Mesenteric fat pad (tissue), 1 donor: Measurements from ENCODE around the gene STK11. TPM values are rescaled to one million over a fixed set of nuclear protein-coding genes. Genes with fewer than 3 reads are reported as not detected.

Experiments
- DNase-seq: peaks from one replicate; pipeline ENCODE4 v3.0.0-alpha.2; 2020; ENCODE audit warnings: low spot score
- total RNA-seq: library from RNA; stranded (reverse); fragmentation: NEBNext Ultra II Directional; extraction: Animal tissue kit (Norgen Biotek cat#: 25700); gene quantifications from one replicate; pipeline ENCODE4 v1.2.1, GENCODE V29; 2021
- donor health status: DM: yes; HTN: yes; CAD: no.

STK11 gene
- total RNA-seq, 1 donor from 2014 or later = 60.8 TPM

DNA sequence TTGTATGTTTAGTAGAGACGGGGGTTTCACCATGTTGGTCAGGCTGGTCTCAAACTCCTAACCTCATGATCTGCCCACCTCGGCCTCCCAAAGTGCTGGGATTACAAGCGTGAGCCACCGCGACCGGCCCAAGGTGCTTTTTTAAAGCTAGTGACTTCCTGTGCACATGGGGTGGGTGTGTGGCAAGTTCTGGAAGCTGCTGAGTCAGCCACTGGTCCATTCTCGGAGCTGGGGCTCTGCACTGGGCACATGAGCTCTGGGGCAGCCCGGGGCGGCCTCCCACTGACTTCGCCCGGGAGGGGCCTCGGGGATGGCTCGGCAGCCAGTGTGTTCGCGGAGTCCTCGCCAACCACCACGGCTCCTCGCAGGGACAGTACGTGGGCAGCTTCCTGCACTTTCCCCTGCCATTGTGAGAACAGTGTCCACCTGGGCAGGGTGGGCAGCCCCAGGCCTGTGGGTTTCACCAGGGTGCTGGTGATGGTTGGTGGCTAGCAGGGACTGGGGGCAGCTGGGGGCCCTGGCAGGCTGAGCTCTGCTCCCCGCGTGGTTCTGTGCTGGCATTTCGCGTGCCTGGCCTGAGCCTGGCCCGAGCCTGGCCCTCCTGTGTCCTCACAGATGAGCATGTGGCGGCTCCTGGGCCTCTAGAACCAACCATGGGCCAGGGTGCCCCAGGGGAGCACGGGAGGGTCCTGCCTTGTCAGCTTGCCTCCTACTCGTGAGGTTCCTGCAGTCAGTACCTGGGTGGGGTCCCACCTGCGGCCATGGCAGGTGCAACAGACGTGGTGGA, 20.1 kb downstream of the STK11 start:
- DNase-seq = no peak

DNA sequence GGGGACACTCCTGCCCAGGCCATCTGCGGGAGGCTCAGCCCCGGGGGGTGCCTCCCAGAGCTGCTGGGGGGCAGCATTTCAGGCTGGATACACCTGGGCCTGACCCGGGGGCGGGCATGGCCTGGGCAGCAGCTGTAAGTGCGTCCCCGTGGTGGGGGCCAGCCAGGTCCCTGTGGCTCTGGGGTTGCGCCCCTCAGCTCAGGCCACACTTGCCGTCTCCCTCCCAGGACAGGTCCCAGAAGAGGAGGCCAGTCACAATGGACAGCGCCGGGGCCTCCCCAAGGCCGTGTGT, 20.6 kb downstream of the STK11 start:
- DNase-seq = no peak

- no peak for DNase-seq
Measured at GRCh38 chr19:1226522-1227303, 21.1 kb downstream of the STK11 start.

DNA sequence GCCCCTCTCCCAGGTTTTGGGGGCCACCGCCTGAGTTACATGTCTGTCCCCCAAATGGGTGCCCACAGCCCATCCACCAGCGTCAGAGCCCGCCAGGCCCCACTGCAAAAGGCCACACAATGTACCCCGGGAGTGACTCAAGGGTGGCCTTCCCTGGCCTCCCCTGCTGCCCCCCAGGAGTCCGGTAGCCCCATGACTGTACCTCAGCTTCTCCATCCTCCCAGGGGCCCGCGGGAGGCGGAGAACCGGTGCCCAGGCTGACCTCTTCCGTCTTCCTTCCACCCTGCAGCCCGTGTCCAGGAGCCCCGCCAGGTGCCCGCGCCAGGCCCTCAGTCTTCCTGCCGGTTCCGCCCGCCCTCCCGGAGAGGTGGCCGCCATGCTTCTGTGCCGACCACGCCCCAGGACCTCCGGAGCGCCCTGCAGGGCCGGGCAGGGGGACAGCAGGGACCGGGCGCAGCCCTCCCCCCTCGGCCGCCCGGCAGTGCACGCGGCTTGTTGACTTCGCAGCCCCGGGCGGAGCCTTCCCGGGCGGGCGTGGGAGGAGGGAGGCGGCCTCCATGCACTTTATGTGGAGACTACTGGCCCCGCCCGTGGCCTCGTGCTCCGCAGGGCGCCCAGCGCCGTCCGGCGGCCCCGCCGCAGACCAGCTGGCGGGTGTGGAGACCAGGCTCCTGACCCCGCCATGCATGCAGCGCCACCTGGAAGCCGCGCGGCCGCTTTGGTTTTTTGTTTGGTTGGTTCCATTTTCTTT, 21.9 kb downstream of the STK11 start:
- DNase-seq = no peak

GRCh38 chr19:1228161-1228957, 22.8 kb downstream of the STK11 start:
- no peak for DNase-seq

- DNase-seq = no peak
Measured at GRCh38 chr19:1229056-1229923, 23.7 kb downstream of the STK11 start.

GRCh38 chr19:1229924-1230782, 24.6 kb downstream of the STK11 start:
- no peak for DNase-seq

DNA sequence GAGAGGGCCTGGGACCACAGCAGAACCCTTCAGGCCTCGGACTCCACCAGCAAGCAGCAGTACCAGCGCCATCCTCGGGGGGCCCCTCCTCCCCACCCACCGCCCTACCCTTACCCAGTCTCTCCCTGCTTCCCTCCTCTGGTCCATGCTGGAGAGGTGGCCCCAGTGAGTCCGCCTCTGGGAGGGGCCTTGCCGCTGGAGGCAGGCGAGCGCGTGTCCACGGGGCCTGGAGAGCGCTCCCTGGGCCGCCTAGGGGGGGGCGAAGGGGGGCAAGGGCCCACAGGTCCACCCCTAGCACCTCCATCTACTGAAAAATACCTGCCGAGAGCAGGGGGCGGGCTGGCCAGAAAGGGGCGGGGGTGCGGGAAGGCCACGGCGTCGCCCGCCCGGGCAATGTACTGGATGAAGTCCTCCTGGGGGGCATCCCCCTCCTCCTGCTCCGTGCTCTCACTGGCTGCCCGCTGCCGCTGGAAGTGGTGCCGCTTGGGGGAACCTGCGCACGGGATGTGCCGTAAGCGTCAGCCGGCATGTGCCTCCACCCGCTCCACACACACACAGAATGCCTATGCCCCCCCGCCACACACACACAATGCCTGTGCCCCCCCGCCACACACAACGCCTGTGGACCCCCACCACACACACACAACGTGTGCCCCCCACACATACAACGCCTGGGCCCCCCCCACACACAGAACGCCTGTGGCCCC, 25.4 kb downstream of the STK11 start:
- DNase-seq = no peak

DNA sequence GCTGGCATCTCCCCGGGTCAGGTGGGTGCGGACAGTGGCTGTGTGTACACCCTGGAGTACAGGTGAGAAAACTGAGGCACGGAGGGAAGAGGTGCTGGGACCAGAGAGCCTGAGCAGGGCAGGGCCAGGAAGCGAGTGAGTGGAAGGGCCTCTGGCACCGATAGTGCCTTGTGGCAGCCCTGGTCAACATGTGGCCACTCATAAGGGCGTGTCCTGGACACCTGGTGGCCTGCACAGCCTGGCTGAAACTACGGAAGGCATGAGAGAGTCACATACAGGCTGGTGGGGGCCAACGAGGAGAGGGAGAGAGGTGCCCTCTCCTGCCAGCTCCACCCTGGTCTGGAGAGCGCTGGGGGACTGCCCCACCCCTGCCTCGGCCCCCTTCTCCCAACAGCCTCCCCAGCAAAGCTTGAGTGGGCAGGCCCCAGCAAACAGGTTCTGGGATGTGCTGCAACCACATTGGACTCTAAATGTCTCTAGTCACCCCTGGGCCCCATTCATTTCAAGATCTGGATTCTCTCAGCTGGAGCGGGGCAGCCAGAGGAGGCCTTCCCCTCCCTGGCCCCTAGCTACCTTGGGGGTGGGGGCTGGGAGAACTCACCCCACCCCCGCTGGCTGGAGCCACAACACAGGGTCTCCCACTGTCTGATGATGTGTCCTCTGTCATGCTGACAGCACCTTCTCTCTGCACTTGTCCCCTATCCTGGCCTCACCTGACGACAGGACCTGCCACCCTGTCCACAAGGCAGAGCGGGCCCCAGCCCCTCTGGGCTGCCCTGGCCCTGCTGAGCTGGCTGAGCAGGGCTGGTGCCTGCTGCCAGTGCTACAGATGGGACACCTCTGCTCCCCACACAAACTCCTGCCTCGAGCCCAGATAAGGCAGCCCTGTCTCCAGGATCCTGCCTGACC, 26.4 kb downstream of the STK11 start:
- DNase-seq = no peak

DNA sequence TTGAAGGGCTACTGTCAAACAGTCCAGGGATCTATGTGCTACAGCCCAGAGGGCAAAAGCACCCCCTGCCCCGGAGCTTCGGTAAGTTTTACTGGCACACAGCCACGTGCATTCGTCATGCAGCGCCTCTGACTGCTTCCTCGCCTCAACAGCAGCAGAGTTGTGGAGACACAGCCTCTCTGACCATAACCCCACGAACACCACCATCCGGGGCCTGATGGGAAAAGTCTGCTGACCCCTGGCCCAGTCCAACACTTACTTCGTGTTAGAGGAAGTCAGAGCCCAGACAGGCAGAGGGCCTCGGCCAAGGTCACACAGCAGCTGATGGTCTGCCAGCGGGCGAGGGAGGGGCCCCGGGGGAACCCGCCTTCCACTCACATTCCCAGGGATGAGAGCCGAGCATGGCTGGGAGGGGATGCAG, 27.1 kb downstream of the STK11 start:
- DNase-seq = no peak

GRCh38 chr19:1233115-1233667, 27.6 kb downstream of the STK11 start:
- DNase-seq = no peak

GRCh38 chr19:1234051-1234954, 28.7 kb downstream of the STK11 start:
- no peak for DNase-seq

DNA sequence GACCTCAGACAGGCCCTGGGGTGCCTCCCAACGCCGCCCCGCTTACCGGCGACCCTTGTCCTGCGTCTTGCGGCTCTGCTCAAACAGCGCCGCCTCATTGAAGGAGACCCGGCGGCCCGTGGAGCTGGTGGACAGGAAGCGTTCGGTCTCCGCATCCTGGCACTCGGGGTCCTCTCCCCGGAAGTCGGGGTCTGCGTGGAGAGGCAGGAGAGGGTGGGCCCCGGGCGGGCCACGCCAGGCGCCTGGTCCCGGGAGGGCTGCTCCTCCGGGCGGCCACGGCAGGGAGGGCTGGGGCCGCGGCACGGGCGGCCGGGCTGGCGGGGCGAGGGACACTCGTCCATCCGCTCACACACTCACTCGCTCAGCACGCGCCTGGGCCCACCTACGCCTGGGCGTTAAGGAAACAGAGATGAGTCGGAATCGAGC, 29.4 kb downstream of the STK11 start:
- no peak for DNase-seq

DNA sequence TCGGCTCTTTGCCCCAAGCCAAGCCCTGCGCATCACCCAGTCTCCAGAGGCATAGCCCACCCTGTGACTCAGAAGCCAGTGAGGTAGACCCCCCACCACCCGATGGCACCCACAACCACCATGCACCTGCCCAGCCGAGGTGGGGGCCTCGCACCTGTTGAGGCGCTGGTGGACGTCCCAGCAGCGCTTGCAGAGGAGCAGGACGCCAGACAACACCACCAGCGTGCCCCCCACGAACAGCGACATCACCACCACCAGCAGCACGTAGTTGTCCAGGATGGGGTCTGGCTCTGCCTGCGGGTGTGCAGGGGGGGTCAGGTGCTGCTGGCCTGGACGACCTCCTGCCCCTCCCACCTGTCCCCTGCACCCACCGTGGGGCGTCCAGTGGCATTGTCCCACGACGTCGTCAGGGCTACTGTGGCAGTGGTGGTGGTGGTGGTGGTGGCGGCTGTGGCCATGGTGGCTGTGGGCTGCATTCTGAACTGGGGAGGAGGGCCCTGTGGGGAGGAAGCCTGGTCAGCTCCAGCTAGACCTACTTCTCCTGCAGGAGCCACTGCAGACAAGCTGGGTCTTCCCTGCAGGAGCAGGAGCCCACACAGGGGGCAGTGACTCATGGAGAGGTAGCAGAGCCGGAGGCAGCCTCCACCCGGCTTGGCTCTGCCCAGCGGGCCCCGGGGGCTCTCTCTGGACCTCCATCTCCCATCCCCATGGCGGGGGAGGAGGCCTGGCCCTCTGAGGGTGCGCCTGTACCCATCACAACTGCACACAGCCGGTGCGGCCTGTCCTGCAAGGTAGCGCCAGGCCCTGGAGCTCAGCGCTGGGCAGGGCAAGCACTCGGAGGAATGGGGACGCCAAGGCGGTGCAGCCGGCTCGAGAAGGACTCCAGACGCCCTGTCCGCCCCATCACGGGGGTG, 30.3 kb downstream of the STK11 start:
- no peak for DNase-seq

- no peak for DNase-seq
Measured at GRCh38 chr19:1236576-1236975, 31.0 kb downstream of the STK11 start.
